ENCODE results near the gene RNF169. TPM values are rescaled to one million over a fixed set of nuclear protein-coding genes. Genes with fewer than 3 reads are reported as not detected.

RNF169 gene
- total RNA-seq, 1 experiment from 2014 or later, result 28.0 TPM

GRCh38 chr11:74707182-74707581 lies 41.5 kb upstream of the RNF169 start:
- no peak overlapping the region for H3K4me3 Mint-ChIP-seq (ENCODE audit: unreplicated experiment)
- POLR2A ChIA-PET, result no interaction called here
- CTCF ChIA-PET, result interaction anchor here (1.2 kb wide), 1 partner anchor 22 kb away, joined by 3 read pairs; no protein-coding TSS in a partner anchor
- no peaks in the 10 kb centered on the region for H3K27me3 Mint-ChIP-seq (ENCODE audit: insufficient read depth, unreplicated experiment)
- Histone ChIP-seq H3K36me3 (ENCODE audit: control insufficient read depth, insufficient read depth, low read length) (no peaks in the 10 kb centered on the region), H3K27me3 (replicated peaks; ENCODE audit: control insufficient read depth, insufficient read depth, low read length) (no peaks in the 10 kb centered on the region), H3K4me3 (ENCODE audit: low read depth, low read length) (no peak overlapping the region), H3K4me1 (0 out of 2 replicates have a peak, but pooled peaks cover 3% of the 10 kb centered on the region), H3K9me3 (no peaks in the 10 kb centered on the region)
- peaks cover 7% of the 10 kb centered on the region for H3K4me1 Mint-ChIP-seq (ENCODE audit: low read depth, unreplicated experiment)
- H3K36me3 Mint-ChIP-seq (ENCODE audit: insufficient read depth, unreplicated experiment), result no peaks in the 10 kb centered on the region
- intact Hi-C loops (cut with micrococcal nuclease; ENCODE audit: unreplicated experiment), result loop anchor here (10.0 kb wide), 1 partner anchor 538 kb away; the partner anchor contains the start of gene TPBGL
- TF ChIP-seq, protein P1, sequence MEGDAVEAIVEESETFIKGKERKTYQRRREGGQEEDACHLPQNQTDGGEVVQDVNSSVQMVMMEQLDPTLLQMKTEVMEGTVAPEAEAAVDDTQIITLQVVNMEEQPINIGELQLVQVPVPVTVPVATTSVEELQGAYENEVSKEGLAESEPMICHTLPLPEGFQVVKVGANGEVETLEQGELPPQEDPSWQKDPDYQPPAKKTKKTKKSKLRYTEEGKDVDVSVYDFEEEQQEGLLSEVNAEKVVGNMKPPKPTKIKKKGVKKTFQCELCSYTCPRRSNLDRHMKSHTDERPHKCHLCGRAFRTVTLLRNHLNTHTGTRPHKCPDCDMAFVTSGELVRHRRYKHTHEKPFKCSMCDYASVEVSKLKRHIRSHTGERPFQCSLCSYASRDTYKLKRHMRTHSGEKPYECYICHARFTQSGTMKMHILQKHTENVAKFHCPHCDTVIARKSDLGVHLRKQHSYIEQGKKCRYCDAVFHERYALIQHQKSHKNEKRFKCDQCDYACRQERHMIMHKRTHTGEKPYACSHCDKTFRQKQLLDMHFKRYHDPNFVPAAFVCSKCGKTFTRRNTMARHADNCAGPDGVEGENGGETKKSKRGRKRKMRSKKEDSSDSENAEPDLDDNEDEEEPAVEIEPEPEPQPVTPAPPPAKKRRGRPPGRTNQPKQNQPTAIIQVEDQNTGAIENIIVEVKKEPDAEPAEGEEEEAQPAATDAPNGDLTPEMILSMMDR (IDR thresholded peaks at IDR 0.05; ENCODE audit: insufficient read depth in 1 of 2, low read depth in 1 of 2, low read length in 1 of 2, severe bottlenecking in 1 of 2, unreplicated experiment in 1 of 2), result no peak
- no peaks in the 10 kb centered on the region for H3K9me3 Mint-ChIP-seq (ENCODE audit: unreplicated experiment)
- BruUV-seq (replicated peaks), result no TSS peak
- H3K27ac Mint-ChIP-seq (ENCODE audit: unreplicated experiment), result no peak overlapping the region
- no peak for DNase-seq

DNA sequence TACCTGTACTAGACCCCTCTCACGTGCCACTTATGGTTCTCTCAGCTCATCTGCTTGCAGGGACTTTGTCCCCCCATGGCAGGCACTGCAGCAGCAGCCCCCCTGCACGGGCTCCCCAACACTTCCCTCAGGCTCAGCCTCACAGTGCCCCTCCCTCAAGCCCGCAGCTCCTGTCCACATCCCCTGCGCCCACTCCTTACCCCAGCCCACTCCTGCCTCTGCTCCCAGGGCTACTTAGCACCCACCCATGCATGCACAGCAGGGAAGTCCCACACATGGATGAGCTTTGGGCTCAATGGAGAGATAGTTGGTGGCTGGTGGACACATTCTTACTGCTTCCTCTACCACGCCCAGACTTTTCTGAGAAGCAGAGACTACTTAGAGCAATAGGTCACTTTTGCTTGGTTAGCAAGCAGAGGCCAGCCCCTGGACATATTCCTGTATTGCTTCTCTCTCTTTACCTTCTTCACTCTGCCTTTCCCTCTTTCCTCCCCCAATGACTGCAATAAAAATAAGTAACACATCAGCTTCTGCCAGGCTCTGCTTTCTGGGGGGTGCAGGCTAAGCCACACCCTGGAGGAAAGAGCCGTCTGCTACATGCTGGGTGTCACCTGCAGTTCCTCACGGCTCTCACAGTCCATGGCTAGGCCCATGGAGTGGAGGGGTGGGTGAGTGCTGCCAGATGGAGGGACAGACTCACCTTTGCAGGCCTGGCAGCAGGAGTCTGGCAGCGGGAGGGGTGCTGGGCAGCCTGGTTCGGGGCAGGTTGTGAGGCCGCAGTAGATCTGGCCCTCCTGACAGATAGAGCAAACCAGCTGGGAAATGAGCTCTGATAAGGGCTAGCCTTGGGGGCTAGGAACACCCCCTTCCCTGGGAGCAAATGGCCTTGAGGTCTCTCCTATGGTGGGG lies 40.8 kb upstream of the RNF169 start:
- TF ChIP-seq, protein P1 (IDR thresholded peaks at IDR 0.05; ENCODE audit: insufficient read depth in 1 of 2, low read depth in 1 of 2, low read length in 1 of 2, severe bottlenecking in 1 of 2, unreplicated experiment in 1 of 2), result no peak
- ChIA-PET CTCF (interaction anchor here (1.0 kb wide), 1 partner anchor 18 kb away, joined by 3 read pairs; no protein-coding TSS in a partner anchor), POLR2A (no interaction called here)
- Mint-ChIP-seq H3K27ac (ENCODE audit: unreplicated experiment) (no peak overlapping the region), H3K9me3 (ENCODE audit: unreplicated experiment) (no peaks in the 10 kb centered on the region), H3K4me1 (ENCODE audit: low read depth, unreplicated experiment) (peaks cover 7% of the 10 kb centered on the region), H3K4me3 (ENCODE audit: unreplicated experiment) (no peak overlapping the region), H3K27me3 (ENCODE audit: insufficient read depth, unreplicated experiment) (no peaks in the 10 kb centered on the region), H3K36me3 (ENCODE audit: insufficient read depth, unreplicated experiment) (no peaks in the 10 kb centered on the region)
- no peak for DNase-seq
- intact Hi-C loops (cut with micrococcal nuclease; ENCODE audit: unreplicated experiment), result loop anchor here (10.0 kb wide), 1 partner anchor 537 kb away; the partner anchor contains the start of gene TPBGL
- no peak overlapping the region for H3K4me3 ChIP-seq (ENCODE audit: low read depth, low read length)
- H3K36me3 ChIP-seq (ENCODE audit: control insufficient read depth, insufficient read depth, low read length), result no peaks in the 10 kb centered on the region
- 0 out of 2 replicates have a peak, but pooled peaks cover 3% of the 10 kb centered on the region for H3K4me1 ChIP-seq
- H3K27me3 ChIP-seq (replicated peaks; ENCODE audit: control insufficient read depth, insufficient read depth, low read length), result no peaks in the 10 kb centered on the region
- BruUV-seq (replicated peaks), result no TSS peak
- H3K9me3 ChIP-seq, result no peaks in the 10 kb centered on the region

- no peak overlapping the region for H3K27ac Mint-ChIP-seq (ENCODE audit: unreplicated experiment)
- Histone ChIP-seq H3K36me3 (ENCODE audit: control insufficient read depth, insufficient read depth, low read length) (no peaks in the 10 kb centered on the region), H3K4me3 (ENCODE audit: low read depth, low read length) (no peak overlapping the region), H3K27me3 (replicated peaks; ENCODE audit: control insufficient read depth, insufficient read depth, low read length) (no peaks in the 10 kb centered on the region), H3K9me3 (no peaks in the 10 kb centered on the region), H3K4me1 (0 out of 2 replicates have a peak, but pooled peaks cover 3% of the 10 kb centered on the region)
- intact Hi-C loops (cut with micrococcal nuclease; ENCODE audit: unreplicated experiment), result loop anchor here (10.0 kb wide), 1 partner anchor 536 kb away; the partner anchor contains the start of gene TPBGL
- TF ChIP-seq, protein P1 (IDR thresholded peaks at IDR 0.05; ENCODE audit: insufficient read depth in 1 of 2, low read depth in 1 of 2, low read length in 1 of 2, severe bottlenecking in 1 of 2, unreplicated experiment in 1 of 2), result no peak
- POLR2A ChIA-PET, result no interaction called here
- CTCF ChIA-PET, result interaction anchor here (1.6 kb wide), 1 partner anchor 17 kb away, joined by 5 read pairs; no protein-coding TSS in a partner anchor
- peaks cover 7% of the 10 kb centered on the region for H3K4me1 Mint-ChIP-seq (ENCODE audit: low read depth, unreplicated experiment)
- no peaks in the 10 kb centered on the region for H3K9me3 Mint-ChIP-seq (ENCODE audit: unreplicated experiment)
- no peaks in the 10 kb centered on the region for H3K27me3 Mint-ChIP-seq (ENCODE audit: insufficient read depth, unreplicated experiment)
- no peak for DNase-seq
- H3K36me3 Mint-ChIP-seq (ENCODE audit: insufficient read depth, unreplicated experiment), result no peaks in the 10 kb centered on the region
- H3K4me3 Mint-ChIP-seq (ENCODE audit: unreplicated experiment), result no peak overlapping the region
- BruUV-seq (replicated peaks), result no TSS peak
Measured at GRCh38 chr11:74709175-74709574, 39.5 kb upstream of the RNF169 start.
